ENCODE measurements around the gene DCLK1. TPM values are rescaled to one million over a fixed set of nuclear protein-coding genes. Genes with fewer than 3 reads are reported as not detected.

The DCLK1 gene
- total and polyA plus RNA-seq, 7 experiments from 2014 or later, result not detected

DNA sequence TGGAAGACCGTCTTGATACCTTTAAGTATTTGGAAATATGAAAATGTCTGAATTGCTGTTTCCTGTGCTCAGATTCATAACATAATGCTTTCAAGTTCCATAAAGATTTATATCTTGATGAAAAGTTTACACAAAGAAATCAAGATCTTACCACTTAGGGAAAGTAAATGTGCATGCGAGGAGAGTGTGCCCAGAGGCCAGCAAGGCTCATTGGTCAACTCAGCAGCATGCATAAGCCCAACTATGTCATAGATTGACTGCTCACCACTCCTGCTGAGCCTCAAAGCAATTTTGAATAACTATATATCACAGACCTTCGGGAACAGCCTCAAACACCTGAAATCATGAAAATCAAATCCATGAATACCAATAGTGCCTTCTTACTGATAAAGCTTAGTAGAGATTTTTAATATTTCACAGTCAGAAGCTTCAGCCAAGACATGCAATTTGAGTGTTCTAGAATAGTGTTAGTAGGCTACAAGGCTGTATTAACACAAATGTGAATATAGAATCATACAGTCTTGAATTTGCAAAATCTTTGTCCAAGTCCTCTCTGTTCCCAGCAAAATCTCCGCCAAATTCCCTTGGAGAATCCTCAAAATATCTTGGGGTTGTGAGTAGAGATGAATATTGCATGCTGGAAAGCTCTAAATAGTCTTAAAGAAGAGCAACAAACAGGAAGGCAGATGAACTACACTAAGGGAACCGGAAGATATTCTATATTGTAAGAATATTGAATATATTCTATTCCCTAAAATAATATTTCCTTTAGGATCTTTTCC is 124.1 kb downstream of the DCLK1 start:
- ChIA-PET CTCF (no interaction called here), POLR2A (no interaction called here)
- H3K9me3 Mint-ChIP-seq, result peaks cover 0 to 6% (median 0%) of the 10 kb centered on the region in 11 donors
- H3K36me3 ChIP-seq (ENCODE audit: control insufficient read depth in 2 of 3, insufficient read depth in 3 of 3, low read length in 3 of 3), result no peaks in the 10 kb centered on the region
- no peaks in the 10 kb centered on the region for H3K4me1 Mint-ChIP-seq
- intact Hi-C loops (cut with micrococcal nuclease), result no loop called here
- ATAC-seq, result no peak
- no peaks in the 10 kb centered on the region for H3K9me3 ChIP-seq (ENCODE audit: control insufficient read depth in 2 of 3, low read length in 3 of 3)
- H3K4me3 ChIP-seq (ENCODE audit: low read length), result no peak overlapping the region
- H3K27me3 ChIP-seq (ENCODE audit: control insufficient read depth in 2 of 2, insufficient read depth in 2 of 2, low read length in 2 of 2), result no peaks in the 10 kb centered on the region
- H3K27ac ChIP-seq (ENCODE audit: low read depth, low read length), result no peak overlapping the region
- H3K4me1 ChIP-seq (ENCODE audit: control insufficient read depth in 2 of 2, insufficient read depth in 2 of 2, low read length in 2 of 2), result no peaks in the 10 kb centered on the region
- H3K27ac Mint-ChIP-seq, result no peak overlapping the region
- H3K27me3 Mint-ChIP-seq, result peaks cover 0 to 8% (median 0%) of the 10 kb centered on the region in 5 donors
- no peaks in the 10 kb centered on the region for H3K36me3 Mint-ChIP-seq
- no peak overlapping the region for H3K4me3 Mint-ChIP-seq
- DNase-seq, result no peak

DNA sequence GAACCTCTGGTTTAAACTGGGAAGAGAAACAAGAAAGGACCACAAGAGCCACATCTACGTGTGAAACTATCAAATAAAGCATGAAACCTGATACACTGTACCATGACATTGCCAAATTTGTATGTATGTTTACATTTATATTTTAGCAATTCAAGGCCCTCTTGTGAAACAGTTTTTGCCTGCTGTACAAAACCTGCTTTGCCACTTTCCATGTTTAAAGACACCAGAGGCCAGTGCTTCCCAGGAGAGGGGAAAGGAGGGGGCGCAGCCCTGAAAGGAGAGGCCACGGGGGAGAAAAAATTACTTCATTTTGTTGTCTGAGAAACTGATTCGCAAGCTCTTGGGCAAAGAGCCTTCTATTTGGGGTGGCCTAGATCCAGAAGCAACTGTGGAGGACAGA is 124.8 kb downstream of the DCLK1 start:
- DNase-seq (no peak), ATAC-seq (no peak)
- Histone ChIP-seq H3K4me1 (ENCODE audit: control insufficient read depth in 2 of 2, insufficient read depth in 2 of 2, low read length in 2 of 2) (no peaks in the 10 kb centered on the region), H3K36me3 (ENCODE audit: control insufficient read depth in 2 of 3, insufficient read depth in 3 of 3, low read length in 3 of 3) (no peaks in the 10 kb centered on the region), H3K4me3 (ENCODE audit: low read length) (no peak overlapping the region), H3K27me3 (ENCODE audit: control insufficient read depth in 2 of 2, insufficient read depth in 2 of 2, low read length in 2 of 2) (no peaks in the 10 kb centered on the region), H3K27ac (ENCODE audit: low read depth, low read length) (no peak overlapping the region), H3K9me3 (ENCODE audit: control insufficient read depth in 2 of 3, low read length in 3 of 3) (no peaks in the 10 kb centered on the region)
- ChIA-PET POLR2A (no interaction called here), CTCF (no interaction called here)
- intact Hi-C loops (cut with micrococcal nuclease), result no loop called here
- peaks cover 0 to 6% (median 0%) of the 10 kb centered on the region in 11 donors for H3K9me3 Mint-ChIP-seq
- H3K4me1 Mint-ChIP-seq, result no peaks in the 10 kb centered on the region
- H3K4me3 Mint-ChIP-seq, result no peak overlapping the region
- H3K36me3 Mint-ChIP-seq, result no peaks in the 10 kb centered on the region
- peaks cover 0 to 8% (median 0%) of the 10 kb centered on the region in 5 donors for H3K27me3 Mint-ChIP-seq
- H3K27ac Mint-ChIP-seq, result no peak overlapping the region

DNA sequence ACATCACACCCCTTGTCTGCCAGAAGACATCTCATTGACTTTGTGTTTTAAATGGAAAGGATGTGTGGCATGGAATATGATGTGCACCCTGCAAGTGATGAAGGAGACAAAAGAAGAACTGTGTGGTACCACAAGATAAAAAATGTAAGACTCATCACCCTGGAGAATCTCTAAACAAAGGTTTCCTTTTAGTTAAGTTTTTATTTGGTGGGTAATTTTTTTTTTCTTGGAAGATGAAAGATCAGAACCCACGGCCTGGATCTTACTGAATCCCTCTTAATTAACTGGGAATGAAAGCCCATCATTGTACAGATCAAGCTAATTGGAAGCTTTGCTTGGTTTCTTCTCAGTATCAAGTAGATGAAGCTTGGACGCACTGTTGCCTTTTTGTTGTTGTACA is 129.6 kb downstream of the DCLK1 start:
- H3K4me3 Mint-ChIP-seq, result no peak overlapping the region
- H3K4me1 Mint-ChIP-seq, result no peaks in the 10 kb centered on the region
- H3K27ac Mint-ChIP-seq, result no peak overlapping the region
- CTCF ChIA-PET, result no interaction called here
- peaks cover 0 to 3% (median 0%) of the 10 kb centered on the region in 5 donors for H3K36me3 Mint-ChIP-seq
- intact Hi-C loops (cut with micrococcal nuclease), result no loop called here
- Histone ChIP-seq H3K4me1 (ENCODE audit: control insufficient read depth in 2 of 2, insufficient read depth in 2 of 2, low read length in 2 of 2) (no peaks in the 10 kb centered on the region), H3K27ac (ENCODE audit: low read depth, low read length) (no peak overlapping the region), H3K9me3 (ENCODE audit: control insufficient read depth in 2 of 3, low read length in 3 of 3) (no peaks in the 10 kb centered on the region), H3K4me3 (ENCODE audit: low read length) (no peak overlapping the region), H3K27me3 (ENCODE audit: control insufficient read depth in 2 of 2, insufficient read depth in 2 of 2, low read length in 2 of 2) (no peaks in the 10 kb centered on the region), H3K36me3 (ENCODE audit: control insufficient read depth in 2 of 3, insufficient read depth in 3 of 3, low read length in 3 of 3) (no peaks in the 10 kb centered on the region)
- DNase-seq, result no peak
- H3K27me3 Mint-ChIP-seq, result peaks cover 0 to 8% (median 0%) of the 10 kb centered on the region in 5 donors
- ATAC-seq, result no peak
- peaks cover 0 to 10% (median 0%) of the 10 kb centered on the region in 11 donors for H3K9me3 Mint-ChIP-seq
- POLR2A ChIA-PET, result no interaction called here

- H3K4me3 ChIP-seq (ENCODE audit: low read length), result no peak overlapping the region
- ATAC-seq (no peak), DNase-seq (no peak)
- H3K4me1 Mint-ChIP-seq, result no peaks in the 10 kb centered on the region
- no peak overlapping the region for H3K4me3 Mint-ChIP-seq
- ChIA-PET POLR2A (no interaction called here), CTCF (no interaction called here)
- peaks cover 0 to 8% (median 0%) of the 10 kb centered on the region in 5 donors for H3K27me3 Mint-ChIP-seq
- peaks cover 0 to 3% (median 0%) of the 10 kb centered on the region in 5 donors for H3K36me3 Mint-ChIP-seq
- intact Hi-C loops (cut with micrococcal nuclease), result no loop called here
- H3K9me3 ChIP-seq (ENCODE audit: control insufficient read depth in 2 of 3, low read length in 3 of 3), result no peaks in the 10 kb centered on the region
- H3K4me1 ChIP-seq (ENCODE audit: control insufficient read depth in 2 of 2, insufficient read depth in 2 of 2, low read length in 2 of 2), result no peaks in the 10 kb centered on the region
- no peak overlapping the region for H3K27ac Mint-ChIP-seq
- no peaks in the 10 kb centered on the region for H3K27me3 ChIP-seq (ENCODE audit: control insufficient read depth in 2 of 2, insufficient read depth in 2 of 2, low read length in 2 of 2)
- no peaks in the 10 kb centered on the region for H3K36me3 ChIP-seq (ENCODE audit: control insufficient read depth in 2 of 3, insufficient read depth in 3 of 3, low read length in 3 of 3)
- H3K27ac ChIP-seq (ENCODE audit: low read depth, low read length), result no peak overlapping the region
- peaks cover 0 to 5% (median 0%) of the 10 kb centered on the region in 11 donors for H3K9me3 Mint-ChIP-seq
Measured at GRCh38 chr13:36000028-36000427, 131.2 kb downstream of the DCLK1 start.

GRCh38 chr13:35996360-35996759 is 134.8 kb downstream of the DCLK1 start:
- H3K4me3 ChIP-seq (ENCODE audit: low read length), result no peak overlapping the region
- H3K27ac ChIP-seq (ENCODE audit: low read depth, low read length), result no peak overlapping the region
- no peaks in the 10 kb centered on the region for H3K4me1 Mint-ChIP-seq
- no peaks in the 10 kb centered on the region for H3K4me1 ChIP-seq (ENCODE audit: control insufficient read depth in 2 of 2, insufficient read depth in 2 of 2, low read length in 2 of 2)
- no peak overlapping the region for H3K27ac Mint-ChIP-seq
- H3K9me3 Mint-ChIP-seq, result peaks cover 0 to 4% (median 2%) of the 10 kb centered on the region in 11 donors
- H3K4me3 Mint-ChIP-seq, result no peak overlapping the region
- ATAC-seq (no peak), DNase-seq (no peak)
- ChIA-PET POLR2A (no interaction called here), CTCF (no interaction called here)
- H3K27me3 Mint-ChIP-seq, result peaks cover 0 to 5% (median 0%) of the 10 kb centered on the region in 5 donors
- H3K36me3 Mint-ChIP-seq, result peaks cover 0 to 3% (median 0%) of the 10 kb centered on the region in 5 donors
- no peaks in the 10 kb centered on the region for H3K36me3 ChIP-seq (ENCODE audit: control insufficient read depth in 2 of 3, insufficient read depth in 3 of 3, low read length in 3 of 3)
- intact Hi-C loops (cut with micrococcal nuclease), result no loop called here
- H3K9me3 ChIP-seq (ENCODE audit: control insufficient read depth in 2 of 3, low read length in 3 of 3), result no peaks in the 10 kb centered on the region
- no peaks in the 10 kb centered on the region for H3K27me3 ChIP-seq (ENCODE audit: control insufficient read depth in 2 of 2, insufficient read depth in 2 of 2, low read length in 2 of 2)

GRCh38 chr13:35995136-35995535 is 136.0 kb downstream of the DCLK1 start:
- Mint-ChIP-seq H3K27ac (no peak overlapping the region), H3K27me3 (peaks cover 0 to 5% (median 0%) of the 10 kb centered on the region in 5 donors), H3K4me3 (no peak overlapping the region), H3K4me1 (no peaks in the 10 kb centered on the region), H3K9me3 (peaks cover 0 to 4% (median 2%) of the 10 kb centered on the region in 11 donors), H3K36me3 (peaks cover 0 to 3% (median 0%) of the 10 kb centered on the region in 5 donors)
- intact Hi-C loops (cut with micrococcal nuclease), result no loop called here
- Histone ChIP-seq H3K27ac (ENCODE audit: low read depth, low read length) (no peak overlapping the region), H3K9me3 (ENCODE audit: control insufficient read depth in 2 of 3, low read length in 3 of 3) (no peaks in the 10 kb centered on the region), H3K27me3 (ENCODE audit: control insufficient read depth in 2 of 2, insufficient read depth in 2 of 2, low read length in 2 of 2) (no peaks in the 10 kb centered on the region), H3K4me3 (ENCODE audit: low read length) (no peak overlapping the region), H3K36me3 (ENCODE audit: control insufficient read depth in 2 of 3, insufficient read depth in 3 of 3, low read length in 3 of 3) (no peaks in the 10 kb centered on the region), H3K4me1 (ENCODE audit: control insufficient read depth in 2 of 2, insufficient read depth in 2 of 2, low read length in 2 of 2) (no peaks in the 10 kb centered on the region)
- ChIA-PET CTCF (no interaction called here), POLR2A (no interaction called here)
- no peak for DNase-seq
- no peak for ATAC-seq
